Measurements from ENCODE around the gene RNU11.

Gene RNU11

GRCh38 chr1:28606771-28607170 lies 41.6 kb upstream of the RNU11 start:
- no peak overlapping the region for H3K27ac Mint-ChIP-seq
- H3K4me1 Mint-ChIP-seq = peaks cover under 1% of the 10 kb centered on the region
- no peaks in the 10 kb centered on the region for H3K27me3 Mint-ChIP-seq (ENCODE audit: low read depth)
- no peak for TF ChIP-seq CTCF (IDR thresholded peaks at IDR 0.05; ENCODE audit: unreplicated experiment in 3 of 3)
- H3K36me3 Mint-ChIP-seq (ENCODE audit: low read depth) = peaks cover 23% of the 10 kb centered on the region
- no peak overlapping the region for H3K4me3 Mint-ChIP-seq
- no peaks in the 10 kb centered on the region for H3K9me3 Mint-ChIP-seq

- peaks cover 38% of the 10 kb centered on the region for H3K36me3 Mint-ChIP-seq (ENCODE audit: low read depth)
- no peak overlapping the region for H3K4me3 Mint-ChIP-seq
- H3K9me3 Mint-ChIP-seq = no peaks in the 10 kb centered on the region
- no peaks in the 10 kb centered on the region for H3K4me1 Mint-ChIP-seq
- H3K27ac Mint-ChIP-seq = no peak overlapping the region
- TF ChIP-seq CTCF (IDR thresholded peaks at IDR 0.05; ENCODE audit: unreplicated experiment in 3 of 3) = no peak
- no peaks in the 10 kb centered on the region for H3K27me3 Mint-ChIP-seq (ENCODE audit: low read depth)
These were observed 35.2 kb upstream of the RNU11 start for GRCh38 chr1:28613175-28613574.

GRCh38 chr1:28631713-28632112 lies 16.7 kb upstream of the RNU11 start:
- TF ChIP-seq CTCF (IDR thresholded peaks at IDR 0.05; ENCODE audit: unreplicated experiment in 3 of 3) = no peak
- H3K27ac Mint-ChIP-seq = no peak overlapping the region
- H3K4me3 Mint-ChIP-seq = no peak overlapping the region
- H3K36me3 Mint-ChIP-seq (ENCODE audit: low read depth) = peaks cover 5% of the 10 kb centered on the region
- no peaks in the 10 kb centered on the region for H3K4me1 Mint-ChIP-seq
- H3K27me3 Mint-ChIP-seq (ENCODE audit: low read depth) = no peaks in the 10 kb centered on the region
- H3K9me3 Mint-ChIP-seq = no peaks in the 10 kb centered on the region

- H3K36me3 Mint-ChIP-seq (ENCODE audit: low read depth) = peaks cover 5% of the 10 kb centered on the region
- TF ChIP-seq CTCF (IDR thresholded peaks at IDR 0.05; ENCODE audit: unreplicated experiment in 3 of 3) = no peak
- no peak overlapping the region for H3K27ac Mint-ChIP-seq
- no peaks in the 10 kb centered on the region for H3K27me3 Mint-ChIP-seq (ENCODE audit: low read depth)
- H3K9me3 Mint-ChIP-seq = no peaks in the 10 kb centered on the region
- no peak overlapping the region for H3K4me3 Mint-ChIP-seq
- H3K4me1 Mint-ChIP-seq = no peaks in the 10 kb centered on the region
These were observed 15.8 kb upstream of the RNU11 start for GRCh38 chr1:28632560-28632959.

GRCh38 chr1:28640766-28641165 lies 7.6 kb upstream of the RNU11 start:
- peak; percentile 20 to 34 (median 20) for TF ChIP-seq CTCF (IDR thresholded peaks at IDR 0.05; ENCODE audit: unreplicated experiment in 3 of 3)
- Mint-ChIP-seq H3K9me3 (no peaks in the 10 kb centered on the region), H3K27me3 (ENCODE audit: low read depth) (no peaks in the 10 kb centered on the region), H3K4me3 (peak overlapping the region; percentile 99), H3K27ac (peak overlapping the region in 1 of 3 experiments; percentile 99), H3K4me1 (peaks cover 41% of the 10 kb centered on the region), H3K36me3 (ENCODE audit: low read depth) (no peaks in the 10 kb centered on the region)

GRCh38 chr1:28642056-28642846 lies 6.1 kb upstream of the RNU11 start:
- Mint-ChIP-seq H3K9me3 (no peaks in the 10 kb centered on the region), H3K4me3 (peak overlapping the region; percentile 99), H3K36me3 (ENCODE audit: low read depth) (no peaks in the 10 kb centered on the region), H3K27me3 (ENCODE audit: low read depth) (no peaks in the 10 kb centered on the region), H3K4me1 (peaks cover 46% of the 10 kb centered on the region), H3K27ac (peak overlapping the region; percentile 96 to 99 (median 98))
- no peak for TF ChIP-seq CTCF (IDR thresholded peaks at IDR 0.05; ENCODE audit: unreplicated experiment in 3 of 3)

Data from nephron (organoid).